ENCODE results near the gene HOXC6. TPM values are rescaled to one million over a fixed set of nuclear protein-coding genes. Genes with fewer than 3 reads are reported as not detected.
A peak's percentile ranks its signal among the peaks of the same experiment; 100 is the strongest.

HOXC6 gene
- total RNA-seq, 2 donors from 2014 or later: not detected

GRCh38 chr12:54010053-54010971 lies 17.9 kb upstream of the HOXC6 start:
- no peak for DNase-seq

DNA sequence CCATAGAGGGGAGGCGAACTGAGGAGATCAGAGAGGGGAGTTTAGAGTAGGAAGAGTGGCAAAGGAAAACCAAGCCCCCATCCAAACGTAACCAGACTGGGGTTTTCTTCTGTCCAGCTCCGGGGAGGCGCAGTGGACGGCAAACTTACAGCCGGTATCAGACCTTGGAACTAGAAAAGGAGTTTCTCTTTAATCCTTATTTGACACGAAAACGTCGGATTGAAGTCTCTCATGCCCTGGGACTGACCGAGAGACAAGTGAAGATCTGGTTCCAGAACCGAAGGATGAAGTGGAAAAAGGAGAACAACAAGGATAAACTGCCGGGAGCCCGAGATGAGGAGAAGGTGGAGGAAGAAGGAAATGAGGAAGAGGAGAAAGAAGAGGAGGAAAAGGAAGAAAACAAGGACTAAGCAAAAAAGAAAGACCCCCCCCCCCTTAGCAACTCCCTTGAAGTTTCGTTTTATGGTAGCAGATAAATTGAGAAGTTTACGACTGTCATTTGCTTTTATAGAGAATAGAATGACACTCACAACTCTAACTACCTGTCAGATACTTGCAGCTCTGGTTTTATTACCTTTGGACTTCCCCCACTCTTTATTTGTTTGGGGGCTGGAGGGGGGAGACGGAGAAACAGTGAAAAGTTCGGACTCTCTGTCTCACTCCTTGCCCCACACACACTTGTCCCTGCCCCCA lies 17.1 kb upstream of the HOXC6 start:
- peak; percentile 52 for ATAC-seq
- intact Hi-C loops (cut with DNase I, micrococcal nuclease): no loop called here
- DNase-seq: no peak

More at GRCh38 chr12:54010053-54010971, 17.9 kb upstream of the HOXC6 start:
- no peak for ATAC-seq
- intact Hi-C loops (cut with DNase I, micrococcal nuclease): no loop called here

- intact Hi-C loops (cut with DNase I, micrococcal nuclease): no loop called here
- DNase-seq (no peak), ATAC-seq (no peak)
Observed at GRCh38 chr12:54011665-54012532, 16.3 kb upstream of the HOXC6 start.

DNA sequence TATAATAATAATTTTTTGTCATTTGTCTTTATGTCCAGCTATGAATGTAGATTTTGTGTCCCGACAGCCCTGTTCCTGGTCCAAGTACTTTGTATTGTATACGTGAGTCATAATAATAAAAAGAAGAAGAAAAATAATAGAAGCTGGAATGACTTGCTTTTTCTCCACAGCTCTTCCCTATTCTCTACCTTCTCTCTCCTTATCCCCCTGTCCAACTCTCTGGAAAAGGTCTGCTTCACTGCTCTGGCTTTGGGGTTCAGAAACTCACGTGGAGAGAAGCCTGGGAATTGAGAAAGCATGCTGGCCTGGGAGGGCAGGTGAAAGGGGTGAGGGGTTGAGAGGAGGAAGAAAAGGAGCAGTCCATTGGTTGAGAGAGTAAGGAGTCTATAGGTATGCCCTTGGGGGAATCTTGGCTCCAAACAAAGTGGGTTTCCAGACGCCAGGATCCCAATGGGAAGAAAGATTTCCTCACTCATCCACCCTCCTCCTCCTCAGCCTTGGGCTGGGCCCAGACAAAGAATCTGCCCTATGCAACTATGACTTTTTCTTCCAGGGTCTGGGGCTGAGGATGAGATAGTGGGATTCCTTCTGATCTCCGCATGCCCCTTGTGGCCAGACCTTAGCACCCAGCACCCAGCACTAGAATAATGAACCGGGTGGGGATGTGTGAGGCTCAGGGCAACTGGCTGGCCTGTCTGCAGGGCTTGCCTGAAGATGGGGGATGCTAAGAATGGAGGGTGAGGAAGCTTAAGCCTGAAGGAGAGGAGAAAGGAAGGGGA lies 15.4 kb upstream of the HOXC6 start:
- intact Hi-C loops (cut with DNase I, micrococcal nuclease): no loop called here
- ATAC-seq (no peak), DNase-seq (no peak)

DNA sequence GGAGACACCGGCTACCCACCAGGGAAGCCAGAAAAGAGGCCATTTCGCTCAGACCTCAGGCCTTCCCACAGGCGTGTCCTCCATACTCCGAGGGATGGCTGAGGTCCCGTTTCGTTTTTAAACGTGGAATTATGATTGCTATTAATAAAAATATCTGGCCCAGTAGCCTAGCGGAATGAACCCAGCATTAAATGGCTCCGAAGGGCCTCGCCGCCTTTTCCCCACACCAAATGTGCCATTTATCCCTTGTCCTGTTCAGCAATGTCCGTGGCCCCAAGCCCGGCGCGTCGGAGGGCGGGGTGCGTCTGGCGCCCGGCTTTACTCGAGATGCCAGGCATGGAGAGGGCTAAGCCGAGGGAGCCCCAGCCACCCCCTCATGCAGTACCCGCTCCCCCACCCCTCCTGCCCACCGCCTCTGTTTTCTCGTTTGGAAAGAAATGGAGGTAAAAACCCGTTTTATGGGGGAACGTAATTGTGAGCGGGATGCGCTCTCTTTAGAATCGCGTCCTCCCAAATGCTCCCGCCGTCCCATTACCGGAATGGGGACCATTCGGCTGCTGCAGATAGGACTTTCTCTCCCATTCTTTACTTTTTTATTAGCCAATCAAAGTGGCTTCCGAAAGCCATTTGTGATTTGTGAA lies 13.7 kb upstream of the HOXC6 start:
- intact Hi-C loops (cut with DNase I, micrococcal nuclease): no loop called here
- DNase-seq (no peak), ATAC-seq (no peak)

GRCh38 chr12:54015018-54015931 lies 13.0 kb upstream of the HOXC6 start:
- DNase-seq (no peak), ATAC-seq (no peak)
- intact Hi-C loops (cut with DNase I, micrococcal nuclease): no loop called here

DNA sequence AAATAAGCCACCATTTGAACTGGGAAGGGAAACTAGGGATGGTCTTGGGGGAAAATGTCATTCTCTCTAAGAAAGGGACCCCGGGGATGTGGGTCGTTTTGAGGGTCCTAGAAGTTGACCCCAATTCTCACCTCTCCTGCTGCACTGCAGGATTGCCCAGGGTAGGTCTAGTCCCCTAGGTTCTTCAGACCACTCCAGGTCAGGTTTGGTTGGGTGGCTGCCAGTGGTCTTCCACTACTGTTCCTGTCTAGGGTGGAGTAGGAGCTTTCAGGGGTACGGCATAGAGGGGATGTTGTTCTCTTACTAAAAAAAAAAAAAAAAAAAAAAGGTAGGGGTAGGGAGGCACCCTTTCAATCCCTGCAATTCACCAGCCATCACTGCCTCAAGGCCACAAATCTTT lies 12.2 kb upstream of the HOXC6 start:
- intact Hi-C loops (cut with DNase I, micrococcal nuclease): no loop called here
- DNase-seq (no peak), ATAC-seq (no peak)

DNA sequence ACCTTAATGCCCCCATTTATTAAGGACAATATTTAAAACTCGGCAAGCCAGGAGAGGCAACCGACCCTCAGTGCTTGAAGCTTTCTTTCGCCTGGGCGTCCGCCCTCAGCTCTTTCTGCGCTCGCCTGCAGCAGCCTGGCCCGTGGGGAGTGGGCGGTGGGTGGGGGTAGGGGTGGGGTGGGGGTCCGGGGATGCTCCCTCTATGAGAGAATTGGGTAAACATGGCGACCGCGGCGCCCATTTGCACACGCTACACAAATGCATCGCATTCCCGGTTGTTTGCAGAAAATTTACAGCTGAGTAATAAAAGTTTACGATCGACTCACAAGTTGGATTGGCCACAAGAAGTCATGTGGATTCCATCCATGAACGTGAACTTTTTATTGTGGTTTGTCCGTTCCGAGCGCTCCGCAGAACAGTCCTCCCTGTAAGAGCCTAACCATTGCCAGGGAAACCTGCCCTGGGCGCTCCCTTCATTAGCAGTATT lies 11.7 kb upstream of the HOXC6 start:
- ATAC-seq (peak; percentile 77), DNase-seq (no peak)
- intact Hi-C loops (cut with DNase I, micrococcal nuclease): no loop called here

DNA sequence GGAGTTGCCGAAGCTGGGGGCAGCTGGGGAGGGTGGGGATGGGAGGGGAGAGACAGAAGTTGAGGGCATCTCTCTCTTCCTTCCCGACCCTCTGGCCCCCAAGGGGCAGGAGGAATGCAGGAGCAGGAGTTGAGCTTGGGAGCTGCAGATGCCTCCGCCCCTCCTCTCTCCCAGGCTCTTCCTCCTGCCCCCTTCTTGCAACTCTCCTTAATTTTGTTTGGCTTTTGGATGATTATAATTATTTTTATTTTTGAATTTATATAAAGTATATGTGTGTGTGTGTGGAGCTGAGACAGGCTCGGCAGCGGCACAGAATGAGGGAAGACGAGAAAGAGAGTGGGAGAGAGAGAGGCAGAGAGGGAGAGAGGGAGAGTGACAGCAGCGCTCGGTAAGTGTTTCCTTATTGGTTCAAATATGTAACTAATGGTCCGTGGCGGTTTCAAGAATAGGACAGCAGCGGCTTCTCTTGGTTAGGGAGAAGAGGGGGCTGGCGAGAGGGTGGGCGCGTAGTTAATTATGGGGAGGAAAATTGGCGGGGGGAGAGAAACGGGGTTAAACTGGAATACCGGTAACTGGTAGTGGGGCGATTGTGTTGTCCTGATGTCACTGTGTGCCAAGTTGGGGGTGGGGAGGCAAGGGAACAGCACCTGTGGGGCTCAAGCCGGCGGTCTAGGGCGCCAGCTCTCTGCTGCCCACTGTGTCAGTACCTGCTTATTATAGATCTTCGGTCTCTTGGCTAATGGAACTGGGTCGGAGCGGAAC lies 11.0 kb upstream of the HOXC6 start:
- intact Hi-C loops (cut with DNase I, micrococcal nuclease): no loop called here
- ATAC-seq: peak; percentile 10
- no peak for DNase-seq

DNA sequence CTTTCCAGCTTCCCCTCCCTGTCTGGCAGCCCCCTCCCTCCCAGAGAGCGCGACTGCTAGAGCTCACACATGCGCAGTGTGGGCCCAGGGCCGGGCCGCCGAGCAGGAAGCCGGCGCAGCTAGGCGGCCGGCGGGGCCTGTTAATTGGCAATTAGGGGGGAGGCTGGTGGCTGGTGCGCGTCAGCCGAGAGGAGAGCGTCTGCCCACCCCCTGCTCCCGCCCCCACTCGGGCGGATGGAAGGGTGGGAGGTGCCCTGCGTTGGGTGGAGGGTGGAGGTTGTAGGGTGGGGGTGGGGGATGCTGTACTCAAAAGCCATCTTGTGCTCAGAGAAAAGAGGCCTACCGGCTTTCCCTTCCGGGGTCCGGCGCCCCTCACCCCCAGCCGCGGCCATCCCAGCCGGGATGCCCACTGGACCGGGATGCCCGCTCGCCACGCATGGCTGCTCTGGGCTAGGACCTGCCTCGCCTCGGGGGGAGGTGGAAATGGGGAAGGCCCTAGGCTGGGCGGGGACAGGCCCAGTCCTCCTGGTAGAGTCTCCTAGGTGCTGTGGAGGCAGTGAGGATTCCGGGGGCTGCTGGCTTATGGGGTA lies 10.3 kb upstream of the HOXC6 start:
- peak; percentile 35 to 68 for DNase-seq

DNA sequence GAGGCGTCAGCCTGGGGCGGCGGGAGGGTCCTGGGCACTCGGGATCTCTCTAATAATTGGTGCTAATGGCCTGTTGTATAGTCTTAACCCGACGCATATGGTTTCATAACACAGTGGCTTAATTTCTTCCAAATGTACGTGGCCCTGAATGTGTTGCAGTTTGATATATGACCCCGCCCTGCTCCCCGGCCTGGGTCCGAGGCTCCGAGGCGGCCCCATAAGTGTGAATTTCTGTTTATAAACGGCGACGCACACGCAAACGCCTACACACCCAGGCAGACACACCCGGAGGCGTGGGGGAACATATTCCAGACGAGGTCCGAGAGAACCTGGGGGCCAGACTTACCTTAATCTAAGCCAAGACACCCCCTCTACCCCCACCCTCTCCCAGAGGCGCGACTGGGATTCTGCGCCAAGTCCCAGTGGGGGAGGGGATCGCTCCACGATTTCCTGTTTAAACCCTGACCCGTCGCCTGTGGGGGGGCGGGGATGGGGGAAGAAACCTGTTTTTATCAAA lies 9.7 kb upstream of the HOXC6 start:
- DNase-seq: no peak
- ATAC-seq: no peak
- intact Hi-C loops (cut with DNase I, micrococcal nuclease): no loop called here

More for the DNA sequence above, 10.3 kb upstream of the HOXC6 start:
- ATAC-seq: peak; percentile 53
- intact Hi-C loops (cut with DNase I, micrococcal nuclease): no loop called here

DNA sequence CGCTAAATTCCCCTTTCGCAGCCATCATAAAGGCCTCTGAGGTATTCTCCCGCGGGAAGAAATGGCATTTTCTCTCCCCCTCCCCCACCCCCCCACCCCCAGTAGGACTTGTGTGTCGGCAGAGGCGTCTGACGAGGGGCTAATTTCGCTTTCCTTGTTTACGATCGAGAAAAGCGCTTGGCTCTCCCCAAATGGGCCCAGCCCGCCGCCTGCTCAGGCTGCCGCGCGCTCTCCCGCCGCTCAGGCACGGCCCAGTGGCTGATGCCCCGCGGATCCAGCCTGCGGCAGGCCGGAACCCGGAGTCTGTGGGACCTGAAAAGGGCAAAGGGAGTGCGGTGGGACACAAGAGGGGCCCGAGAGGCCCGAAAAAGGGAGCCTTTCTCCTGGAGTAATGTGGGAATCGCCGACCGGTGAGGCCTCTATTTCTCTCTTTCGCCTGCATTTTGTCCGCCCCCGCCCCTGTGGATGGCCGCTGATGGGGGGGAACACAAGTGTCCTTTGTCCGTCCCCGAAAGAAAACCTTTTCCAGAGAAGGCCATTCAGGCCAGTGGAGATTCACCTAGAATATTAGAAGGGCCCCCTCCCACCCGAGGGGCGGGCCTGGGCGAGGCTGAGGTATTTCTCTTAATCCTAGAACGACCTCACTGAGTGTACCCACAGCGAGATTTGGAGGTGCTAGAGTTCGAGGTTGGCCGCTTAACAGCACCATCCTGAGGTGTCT lies 9.0 kb upstream of the HOXC6 start:
- intact Hi-C loops (cut with DNase I, micrococcal nuclease): no loop called here
- ATAC-seq (no peak), DNase-seq (no peak)

DNA sequence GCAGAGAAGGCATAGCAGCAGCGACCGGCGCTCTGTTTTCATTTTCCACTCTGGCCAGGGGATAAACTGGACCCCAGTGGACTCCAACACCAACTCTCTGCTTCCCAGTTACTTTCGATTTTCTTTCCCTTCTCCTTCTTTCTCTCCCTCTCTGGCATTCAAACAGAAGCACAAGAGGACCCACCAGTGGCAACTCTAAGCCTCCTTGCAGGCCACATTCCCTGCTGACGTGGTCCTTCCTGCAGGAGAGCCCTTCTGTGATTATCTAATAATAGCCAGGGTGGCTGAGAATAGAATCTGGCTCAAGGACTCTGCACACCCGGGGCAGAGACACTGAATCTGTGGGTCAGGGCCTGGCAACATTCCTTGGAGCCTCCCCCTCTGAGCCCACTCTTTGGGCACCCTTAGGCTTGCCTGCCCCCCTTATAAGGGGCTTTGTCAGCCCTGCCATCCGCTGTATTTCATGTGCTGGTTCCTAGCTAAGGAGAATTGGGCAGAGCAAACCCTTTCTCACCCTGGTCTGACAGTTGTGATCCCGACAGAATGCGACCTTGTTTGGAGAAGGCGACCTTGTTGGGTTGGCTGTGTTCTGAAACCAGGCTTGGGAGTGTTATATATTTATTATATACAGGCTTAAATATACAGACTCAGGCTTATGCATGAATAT lies 8.2 kb upstream of the HOXC6 start:
- intact Hi-C loops (cut with DNase I, micrococcal nuclease): no loop called here
- no peak for DNase-seq
- ATAC-seq: no peak

- DNase-seq (no peak), ATAC-seq (no peak)
- intact Hi-C loops (cut with DNase I, micrococcal nuclease): no loop called here
Observed at GRCh38 chr12:54020591-54021405, 7.4 kb upstream of the HOXC6 start.

Measured in left colon (tissue), 2 donors.